ENCODE measurements around the gene COQ5.

COQ5 gene

DNA sequence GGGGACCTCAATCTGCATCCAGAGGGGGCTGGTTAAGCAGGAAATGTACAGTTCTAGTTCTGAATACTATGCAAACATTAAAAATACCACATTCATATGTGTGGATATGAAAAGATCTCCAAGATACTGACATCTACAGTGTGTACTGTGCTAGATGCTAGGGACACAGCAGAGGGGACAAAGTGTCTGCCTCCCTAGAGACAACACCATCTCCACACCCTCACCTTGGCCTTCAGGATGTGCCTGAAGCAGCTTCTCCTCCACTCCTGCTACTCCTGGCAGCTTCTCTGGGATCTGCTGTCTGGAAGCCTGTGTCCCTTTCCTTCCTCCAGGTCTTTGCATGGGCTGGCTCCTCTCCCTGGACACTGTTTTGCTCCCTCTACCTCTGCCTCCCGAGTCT, 48.7 kb downstream of the COQ5 start:
- DNase-seq, result no peak

DNA sequence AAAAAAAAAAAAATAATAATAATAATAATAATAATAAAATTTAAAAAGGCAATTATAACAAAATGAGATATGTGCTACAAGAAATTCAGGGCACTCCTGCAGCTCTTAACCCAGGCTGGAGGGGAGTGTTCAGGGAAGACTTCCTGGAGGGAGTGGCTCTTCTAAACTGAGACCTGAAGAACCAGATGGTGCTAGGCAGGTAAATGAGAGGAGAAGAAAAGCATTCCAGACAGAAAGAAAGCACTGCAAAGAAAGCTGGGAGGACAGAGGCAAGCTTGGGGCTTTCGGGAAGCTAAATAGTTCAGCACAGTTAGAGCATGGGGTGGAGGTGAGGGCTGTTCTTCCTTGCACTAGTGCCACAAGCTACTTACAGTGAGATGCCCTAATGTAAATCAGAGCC, 49.5 kb downstream of the COQ5 start:
- no peak for DNase-seq

DNA sequence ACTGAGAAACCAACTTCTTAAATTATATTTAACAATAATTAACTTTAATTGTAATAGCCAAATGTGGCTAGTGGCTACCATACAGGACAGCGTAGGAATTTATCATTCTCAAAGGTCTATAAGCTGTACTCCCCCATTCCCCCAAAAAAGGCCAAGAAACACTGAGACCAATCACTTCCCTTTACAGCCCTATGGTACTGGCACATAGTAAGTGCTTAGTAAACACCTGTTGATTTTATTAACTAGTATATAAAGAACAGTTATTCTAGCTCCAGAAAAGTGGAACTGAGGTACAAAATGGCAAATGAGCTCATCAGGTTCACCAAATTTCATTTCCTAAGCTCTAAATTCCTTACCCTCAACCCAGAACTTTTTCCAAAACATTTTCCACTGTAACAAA, 53.3 kb downstream of the COQ5 start:
- DNase-seq, result no peak

DNA sequence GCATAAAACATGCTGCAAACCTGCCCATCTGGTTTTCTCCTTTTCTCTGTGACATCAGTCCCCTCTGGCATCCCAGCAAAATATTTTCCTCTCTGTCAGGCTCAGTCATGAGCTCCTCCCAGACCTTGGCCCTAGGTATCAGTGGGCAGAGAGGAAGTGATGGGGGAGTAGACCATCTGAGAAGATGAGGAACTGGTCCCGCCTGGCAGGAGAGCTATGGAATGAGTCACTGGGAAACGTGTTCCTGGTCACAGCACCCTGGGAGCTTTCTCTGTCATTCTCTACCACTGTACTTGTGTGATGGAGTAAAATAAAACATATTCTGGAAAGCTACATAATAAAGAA, 54.4 kb downstream of the COQ5 start:
- no peak for DNase-seq

DNA sequence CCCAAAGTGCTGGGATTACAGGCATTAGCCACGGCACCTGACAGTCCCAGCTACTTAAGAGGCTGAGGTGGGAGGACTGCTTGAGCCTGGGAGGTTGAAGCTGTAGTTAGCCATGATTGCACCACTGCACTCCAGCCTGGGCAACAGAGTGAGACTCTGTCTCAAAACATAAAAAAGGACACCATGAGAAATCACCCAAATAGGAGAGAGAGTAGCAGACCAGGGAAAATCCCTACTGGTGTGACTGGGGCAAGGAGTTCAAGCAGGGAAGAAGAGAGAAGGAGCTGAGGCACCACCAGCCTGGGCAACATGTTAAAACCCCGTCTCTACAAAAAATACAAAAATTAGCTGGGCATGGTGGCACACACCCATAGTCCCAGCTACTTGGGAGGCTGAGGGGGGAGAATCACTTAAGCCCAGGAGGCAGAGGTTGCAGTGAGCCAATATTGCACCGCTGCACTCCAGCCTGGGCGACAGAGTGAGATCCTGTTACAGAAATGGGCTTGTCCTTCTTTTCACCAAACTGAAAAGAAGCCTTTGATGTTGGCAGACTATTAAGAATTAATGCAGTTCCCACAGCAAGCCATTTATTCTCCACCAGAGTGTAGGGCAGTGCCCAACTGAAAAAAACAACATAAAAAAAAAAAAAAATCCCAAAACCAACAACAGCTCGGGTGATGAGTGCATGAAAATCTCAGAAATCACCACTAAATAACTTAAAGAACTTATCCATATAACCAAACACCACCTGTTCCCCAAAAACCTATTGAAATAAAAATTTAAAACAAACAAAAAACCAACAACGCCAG, 54.9 kb downstream of the COQ5 start:
- no peak for DNase-seq

DNA sequence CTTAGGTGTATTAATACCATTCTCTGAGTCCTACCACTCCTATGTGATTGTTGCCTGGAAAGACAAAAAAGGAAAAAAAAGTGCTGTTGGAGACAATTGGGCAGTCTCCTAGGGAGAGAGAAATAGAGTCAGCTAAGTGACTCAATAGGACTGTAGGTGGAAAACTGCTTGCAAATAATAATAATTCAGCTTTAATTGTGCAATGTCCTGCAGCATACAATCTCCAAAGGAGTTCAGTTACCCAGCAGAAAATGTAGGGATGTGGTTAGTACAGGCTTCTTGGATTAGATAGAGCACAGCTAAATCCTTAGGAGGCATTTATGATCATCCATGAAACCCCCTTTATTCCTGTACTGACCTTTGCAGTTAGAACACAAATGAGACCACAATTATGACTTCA, 56.4 kb downstream of the COQ5 start:
- no peak for DNase-seq

DNA sequence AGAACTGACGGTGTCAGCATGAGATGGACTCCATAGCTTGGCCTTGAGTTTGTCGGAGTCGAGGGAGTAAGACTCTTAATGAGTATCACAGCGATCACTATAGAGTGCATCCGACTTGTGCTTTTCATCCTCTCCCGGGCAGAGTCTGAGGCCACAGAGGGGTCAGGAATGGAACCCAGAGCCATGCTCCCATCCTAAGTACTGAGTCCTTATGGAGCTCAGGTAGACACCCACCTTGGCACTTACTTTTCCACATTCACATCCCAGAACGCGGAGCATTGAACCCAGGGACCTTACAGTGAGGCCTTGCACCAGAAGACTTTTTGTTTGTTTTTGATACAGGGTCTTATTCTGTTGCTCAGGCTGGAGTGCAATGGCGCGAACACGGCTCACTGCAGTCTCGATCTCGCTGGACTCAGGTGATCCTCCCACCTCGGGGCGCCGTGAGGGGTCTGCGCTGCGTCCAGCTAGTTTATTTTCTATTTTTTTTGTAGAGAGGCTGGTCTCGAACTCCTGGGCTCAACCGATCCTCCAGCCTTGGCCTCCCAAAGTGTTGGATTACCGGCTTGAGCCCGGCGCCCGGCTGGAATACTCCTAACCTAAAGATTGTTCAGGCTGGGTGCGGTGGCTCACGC, 58.7 kb downstream of the COQ5 start:
- DNase-seq, result no peak

DNA sequence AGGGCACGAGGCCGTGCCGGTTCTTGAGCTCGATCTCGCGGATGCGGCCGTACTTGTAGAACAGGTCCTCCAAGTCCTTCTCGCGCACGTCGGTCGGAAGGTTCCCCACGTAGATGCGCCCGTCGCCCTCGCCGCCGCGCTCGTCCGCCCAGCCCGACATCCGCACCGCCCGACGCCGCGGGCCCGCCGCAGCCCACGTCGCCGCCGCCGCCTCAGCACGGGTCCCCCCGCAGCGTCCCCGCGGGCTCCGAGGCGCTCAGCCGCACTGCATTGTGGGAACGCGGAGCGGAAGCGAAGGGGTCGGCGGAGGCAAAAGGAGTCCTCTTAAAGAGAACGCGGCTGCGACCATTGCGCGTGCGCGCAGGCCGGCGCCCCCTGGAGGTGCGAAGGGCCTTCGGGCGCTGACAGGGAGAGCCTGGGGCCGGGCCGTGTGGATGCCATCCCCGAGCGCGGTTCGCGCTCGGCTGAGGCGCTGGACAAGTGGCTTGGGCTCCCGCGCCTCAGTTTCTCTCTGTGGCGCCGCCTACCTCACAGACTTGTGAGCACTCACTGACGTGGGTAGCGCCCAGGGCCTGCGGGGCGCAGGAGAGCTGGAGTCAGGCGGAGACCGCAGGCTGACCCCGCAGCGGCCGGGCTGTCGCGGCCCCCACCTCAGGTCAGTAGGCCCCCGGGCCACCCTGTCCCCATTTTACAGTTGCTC, 59.4 kb downstream of the COQ5 start, which contains the start of gene SRSF9:
SRSF9 (minus strand) TSS at position 299 of the 700 bp plus-strand sequence; CDS start at position 160, 139 bp downstream.
- DNase-seq, result peak; percentile 98

DNA sequence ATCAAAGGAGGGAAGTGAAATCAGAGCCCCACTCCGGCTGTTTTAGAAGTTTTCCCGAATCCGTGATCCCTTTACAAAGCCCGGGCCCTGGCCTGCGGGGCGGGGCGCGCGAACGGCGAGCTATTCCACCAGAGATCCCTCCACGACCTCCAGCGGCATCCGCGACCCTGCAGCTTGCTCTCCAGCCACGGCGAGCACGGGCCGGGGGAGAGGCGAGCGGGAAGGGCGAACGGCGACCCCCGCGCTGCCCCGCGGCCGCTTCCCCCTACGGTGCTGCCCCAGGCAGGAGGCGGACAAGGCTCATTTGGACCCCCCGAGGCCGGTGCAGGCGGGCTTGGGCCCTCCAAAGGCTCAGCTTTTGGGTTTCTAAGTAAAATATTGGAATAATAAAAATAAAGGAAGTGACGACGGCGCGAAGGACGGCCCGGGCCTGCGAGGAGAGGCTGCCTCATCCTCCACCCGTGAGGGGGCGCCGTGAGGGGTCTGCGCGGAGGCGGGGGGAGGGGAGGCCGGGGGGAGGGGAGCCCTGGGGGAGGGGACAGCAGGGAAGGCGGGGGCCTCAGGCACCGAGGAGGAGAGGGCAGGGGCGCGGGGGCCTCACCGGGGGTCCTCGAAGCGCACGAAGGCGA, 60.0 kb downstream of the COQ5 start:
- peak; percentile 51 for DNase-seq

DNA sequence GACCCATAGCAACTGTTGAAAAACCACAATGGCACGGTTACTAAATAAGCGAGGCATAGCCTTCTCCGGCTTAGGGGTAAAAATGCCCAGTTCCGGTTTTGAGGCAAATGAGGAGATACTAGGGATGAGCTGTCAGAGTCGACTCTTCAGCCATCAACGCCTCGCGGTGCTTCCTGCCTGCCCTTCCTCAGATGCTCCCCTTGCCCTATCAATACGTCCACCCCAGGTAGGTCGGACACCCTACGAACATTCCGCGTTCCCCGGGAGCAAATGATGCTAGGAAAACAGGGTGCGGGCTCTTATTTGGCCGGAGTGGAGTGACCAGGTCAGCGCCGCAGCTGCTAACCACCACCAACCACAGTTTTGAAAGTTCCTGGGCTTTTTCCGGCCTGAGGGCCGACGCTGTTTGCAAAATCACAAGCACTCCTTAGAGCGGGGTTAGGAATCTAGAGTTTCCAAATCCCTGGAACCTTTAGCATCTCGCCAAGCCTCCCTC, 60.6 kb downstream of the COQ5 start:
- DNase-seq, result peak; percentile 51

DNA sequence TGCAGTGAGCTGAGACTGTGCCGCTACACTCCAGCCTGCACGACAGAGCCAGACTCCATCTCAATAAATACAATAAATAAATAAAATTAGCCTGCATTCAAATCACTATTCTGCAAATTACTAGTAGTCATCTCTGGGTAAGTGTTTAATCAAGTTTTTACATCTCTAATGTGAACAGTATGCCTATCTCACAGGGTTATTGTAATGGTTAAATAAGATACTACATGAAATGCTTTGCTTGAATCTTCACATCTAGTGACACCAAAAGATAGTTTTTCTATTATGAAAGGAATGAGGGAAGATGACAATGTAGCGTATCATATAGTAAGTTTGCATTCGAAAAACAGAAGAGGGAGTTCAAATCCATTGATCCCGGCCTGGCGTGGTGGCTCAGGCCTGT, 61.5 kb downstream of the COQ5 start:
- DNase-seq, result no peak

DNA sequence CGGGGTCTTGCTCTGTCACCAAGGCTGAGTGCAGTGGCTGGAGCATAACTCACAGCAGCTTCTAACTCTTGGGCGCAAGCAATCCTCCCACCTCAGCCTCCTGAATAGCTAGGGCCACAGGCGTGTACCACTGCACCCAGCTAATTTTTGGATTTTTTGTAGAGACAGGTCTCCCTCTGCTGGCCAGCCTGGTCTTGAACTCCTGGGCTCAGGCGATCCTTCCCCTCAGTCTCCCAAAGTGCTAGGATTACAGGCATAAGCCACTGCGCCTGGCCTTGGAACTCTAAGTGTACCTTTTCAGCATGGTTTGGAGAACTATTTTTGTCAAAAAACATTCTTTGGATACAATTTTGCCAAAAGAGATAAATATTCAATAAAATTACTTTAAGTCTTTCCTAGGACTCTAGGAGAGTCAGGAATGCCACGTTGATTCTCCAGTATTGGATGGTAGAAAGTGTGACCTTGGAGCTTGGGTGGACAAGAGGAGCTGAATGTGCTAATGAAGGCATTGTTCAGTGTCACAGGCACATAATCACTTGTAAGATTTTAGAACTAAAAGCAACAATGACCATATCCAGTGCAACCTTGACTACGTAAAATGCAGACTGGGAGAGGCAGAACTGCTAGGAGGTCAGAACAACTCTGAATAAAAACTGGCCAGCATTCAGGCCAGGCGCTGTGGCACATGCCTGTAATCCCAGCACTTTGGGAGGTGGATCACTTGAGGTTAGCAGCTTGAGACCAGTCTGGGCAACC, 62.2 kb downstream of the COQ5 start:
- DNase-seq, result peak; percentile 46

DNA sequence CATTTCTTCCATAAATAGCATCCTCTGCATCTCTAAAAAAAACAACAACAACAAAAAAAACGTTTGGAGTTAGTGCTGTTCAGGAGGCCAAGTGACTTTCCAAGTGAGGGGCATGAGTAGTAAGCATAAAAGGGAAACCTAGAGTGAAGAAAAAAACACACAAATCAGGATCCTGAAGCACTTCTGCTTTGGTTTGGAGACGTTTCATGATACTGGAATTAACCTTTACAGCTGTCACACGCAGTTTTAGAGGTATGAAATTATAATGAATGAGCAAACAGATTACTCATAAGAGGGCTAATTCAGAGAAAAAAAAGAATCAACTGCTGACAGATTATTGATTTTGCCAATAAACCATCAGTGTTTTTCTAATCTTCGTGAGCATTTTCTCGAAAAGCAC, 63.2 kb downstream of the COQ5 start:
- DNase-seq, result no peak

DNA sequence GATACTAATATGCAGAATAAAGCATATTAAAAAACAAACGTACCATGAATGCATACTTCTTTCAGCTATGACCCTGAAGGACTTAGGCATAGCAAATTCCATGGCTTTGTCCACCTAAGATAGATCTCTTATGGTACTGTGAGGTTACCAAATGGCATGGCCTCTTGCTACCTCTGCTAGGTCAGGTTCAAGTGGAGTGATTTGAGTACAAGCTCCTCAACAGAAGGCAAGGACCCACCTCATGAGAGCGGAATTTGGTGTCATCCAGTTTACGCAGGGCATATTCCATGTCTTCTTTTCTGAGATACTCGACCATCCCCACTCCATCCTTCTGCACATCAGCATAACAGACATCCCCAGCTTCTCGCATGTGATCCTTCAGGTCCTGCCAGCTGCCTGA, 65.2 kb downstream of the COQ5 start:
- no peak for DNase-seq

DNA sequence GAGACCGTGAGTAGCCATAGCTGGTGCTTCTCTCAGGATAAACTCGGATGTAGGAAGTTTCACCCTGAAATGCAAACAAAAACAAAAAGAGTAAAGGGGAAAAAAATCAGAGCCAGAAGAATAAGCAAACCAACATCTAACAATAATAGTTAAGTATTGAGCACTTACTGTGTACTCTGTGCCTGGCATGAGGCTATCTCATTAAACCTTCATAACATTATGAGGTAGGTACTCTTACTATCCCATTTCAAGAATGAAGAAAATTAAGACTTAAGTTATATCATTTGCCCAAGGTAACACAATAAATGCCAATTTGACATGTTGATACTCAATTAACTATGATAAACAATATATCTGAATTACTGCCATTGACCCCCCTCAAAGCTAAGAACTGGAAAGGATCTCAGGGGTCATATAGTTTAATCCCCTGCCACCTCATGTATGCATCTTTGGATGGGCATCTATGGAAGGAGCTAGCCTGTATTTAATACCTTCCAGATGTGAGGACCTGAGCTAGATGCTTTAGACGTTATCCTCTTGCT, 66.8 kb downstream of the COQ5 start:
- DNase-seq, result no peak

DNA sequence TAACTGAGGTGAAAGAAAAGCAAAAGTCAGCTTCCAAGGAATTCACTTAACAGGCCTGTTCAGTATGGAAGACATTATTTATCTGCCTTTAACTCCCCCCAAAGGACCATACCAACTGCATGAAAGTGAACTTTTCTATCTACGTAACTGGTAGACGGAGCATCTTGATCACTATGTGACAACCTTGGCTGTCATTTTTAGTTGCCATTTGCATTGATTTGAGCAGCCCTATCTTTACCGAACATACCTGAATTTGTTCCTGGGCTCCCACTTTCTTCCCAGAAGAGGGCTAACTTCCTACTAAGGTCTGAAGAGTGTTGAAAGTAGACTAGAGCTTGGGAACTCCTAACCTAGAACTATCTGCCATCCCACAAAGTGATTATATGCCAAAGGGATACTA, 68.8 kb downstream of the COQ5 start:
- no peak for DNase-seq

DNA sequence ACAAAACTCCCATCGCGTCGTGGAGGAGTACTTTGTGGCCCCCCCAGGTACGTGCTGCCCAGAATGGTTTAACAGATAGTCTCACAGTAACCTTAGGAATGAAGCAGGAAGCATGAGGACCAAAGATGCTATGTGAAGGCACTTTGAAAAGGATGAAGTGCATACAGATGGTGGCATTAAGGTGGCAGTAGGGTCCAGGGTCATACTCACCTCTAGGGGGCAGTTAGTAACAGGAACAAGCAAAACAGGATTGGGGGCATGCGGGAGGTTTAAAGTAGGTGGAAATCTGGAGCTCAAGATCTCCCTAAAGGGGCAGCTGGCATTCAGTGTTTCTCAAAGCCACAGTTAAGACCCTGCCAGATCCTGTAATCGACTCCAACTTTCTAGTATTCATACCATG, 71.8 kb downstream of the COQ5 start:
- DNase-seq, result no peak

DNA sequence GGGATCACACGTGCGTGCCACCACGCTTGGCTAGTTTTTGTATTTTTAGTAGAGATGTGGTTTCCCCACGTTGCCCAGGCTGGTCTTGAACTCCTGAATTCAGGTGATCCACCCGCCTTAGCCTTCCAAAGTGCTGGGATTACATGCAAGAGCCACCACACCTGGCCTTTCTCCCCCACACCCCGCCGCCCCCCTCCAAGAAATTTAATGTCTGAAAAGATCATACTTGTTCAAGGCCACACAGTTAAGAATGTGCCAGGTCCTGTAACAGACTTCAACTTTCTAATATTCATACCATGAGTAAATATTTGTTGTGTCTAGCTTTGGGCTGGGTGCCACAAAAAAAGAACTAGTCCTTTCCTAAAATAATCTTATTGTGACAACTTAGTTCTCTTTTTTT, 73.7 kb downstream of the COQ5 start:
- DNase-seq, result no peak

DNA sequence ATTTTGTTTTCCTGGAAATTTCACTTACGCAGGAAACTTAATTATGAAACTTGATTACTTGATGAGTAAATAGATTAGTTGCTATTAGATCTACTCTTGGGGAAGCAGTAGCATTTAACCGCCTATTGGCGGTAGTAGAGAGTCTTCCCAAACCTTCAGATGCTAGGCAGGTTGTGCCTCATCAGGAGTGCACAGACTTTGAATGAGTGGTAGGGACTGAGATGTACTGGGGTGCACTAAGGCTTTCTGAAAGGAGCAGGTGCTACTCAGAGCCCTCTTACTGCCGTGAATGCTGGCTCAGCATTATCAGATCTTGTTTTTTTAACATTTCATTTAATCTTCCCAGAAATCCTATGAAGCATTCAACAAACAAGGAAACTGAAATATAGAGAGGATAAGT, 75.0 kb downstream of the COQ5 start:
- peak; percentile 57 for DNase-seq

Data from activated CD4-positive, alpha-beta T cell treated with anti-CD3 and anti-CD28 coated beads, Interleukin-2, amount 50 U/mL, for 16 hours (primary cell).